H9 (cell line): Measurements from ENCODE around the gene ABCA10. TPM values are rescaled to one million over a fixed set of nuclear protein-coding genes. Genes with fewer than 3 reads are reported as not detected.

ENCODE experiments used
- DNase-seq: peaks from one replicate; pipeline ENCODE4 v3.0.0-alpha.2; 2017
- H2AFZ ChIP-seq: one replicate; pipeline ENCODE4 v1.6.1; 2013; ENCODE audit warnings: mild to moderate bottlenecking, low read length, control low read depth, moderate library complexity
- H2AK5ac ChIP-seq: 2 replicates; pipeline ENCODE4 v1.6.1; 2013; ENCODE audit warnings: low read length, control low read depth, mixed read lengths; ENCODE audit not compliant: insufficient read length
- H2BK120ac ChIP-seq: one replicate; pipeline ENCODE4 v1.6.1; 2013; ENCODE audit warnings: low read depth, mild to moderate bottlenecking, low read length, control low read depth, inconsistent platforms; ENCODE audit not compliant: poor library complexity, severe bottlenecking
- H2BK12ac ChIP-seq: 2 replicates; pipeline ENCODE4 v1.6.1; 2013; ENCODE audit warnings: low read length, control low read depth, mixed read lengths, low read depth; ENCODE audit not compliant: insufficient read length
- H2BK15ac ChIP-seq: 2 replicates; pipeline ENCODE4 v1.6.1; 2013; ENCODE audit warnings: low read depth, low read length, control low read depth
- H2BK20ac ChIP-seq: one replicate; pipeline ENCODE4 v1.6.1; 2013; ENCODE audit warnings: low read depth, mild to moderate bottlenecking, low read length, control low read depth, inconsistent platforms; ENCODE audit not compliant: poor library complexity, severe bottlenecking
- H2BK5ac ChIP-seq: 2 replicates; pipeline ENCODE4 v1.6.1; 2013; ENCODE audit warnings: low read length, control low read depth, mixed read lengths; ENCODE audit not compliant: insufficient read length
- H3K14ac ChIP-seq: 2 replicates; pipeline ENCODE4 v1.6.1; 2013; ENCODE audit warnings: low read length, control low read depth; ENCODE audit not compliant: insufficient read depth
- H3K18ac ChIP-seq: 2 replicates; pipeline ENCODE4 v1.6.1; 2013; ENCODE audit warnings: low read depth, mild to moderate bottlenecking, mixed read lengths, low read length, control low read depth; ENCODE audit not compliant: insufficient read length
- H3K23ac ChIP-seq: 2 replicates; pipeline ENCODE4 v1.6.1; 2013; ENCODE audit warnings: low read length, control low read depth, mixed read lengths, low read depth; ENCODE audit not compliant: insufficient read length
- H3K23me2 ChIP-seq: 2 replicates; pipeline ENCODE4 v1.6.1; 2013; ENCODE audit warnings: low read depth, mild to moderate bottlenecking, mixed read lengths, low read length, control low read depth; ENCODE audit not compliant: insufficient read length, poor library complexity, severe bottlenecking
- H3K27ac ChIP-seq: 2 replicates; pipeline ENCODE4 v1.5.1; 2013; ENCODE audit warnings: low read length, control low read depth, mixed read lengths, low read depth; ENCODE audit not compliant: insufficient read length
- H3K27me3 ChIP-seq: 2 replicates; pipeline ENCODE4 v1.6.1; 2013; ENCODE audit warnings: low read length, control low read depth, inconsistent platforms; ENCODE audit not compliant: insufficient read depth
- H3K4ac ChIP-seq: 2 replicates; pipeline ENCODE4 v1.6.1; 2013; ENCODE audit warnings: low read depth, mild to moderate bottlenecking, control low read depth, inconsistent platforms, low read length, moderate library complexity
- H3K4me1 ChIP-seq: 2 replicates; pipeline ENCODE4 v1.6.1; 2013; ENCODE audit warnings: low read length, control low read depth, inconsistent platforms; ENCODE audit not compliant: insufficient read depth
- H3K4me2 ChIP-seq: 2 replicates; pipeline ENCODE4 v1.6.1; 2013; ENCODE audit warnings: low read length, control low read depth, mixed read lengths; ENCODE audit not compliant: insufficient read length, insufficient read depth
- H3K56ac ChIP-seq: 2 replicates; pipeline ENCODE4 v1.6.1; 2013; ENCODE audit warnings: low read depth, mild to moderate bottlenecking, mixed read lengths, low read length, control low read depth; ENCODE audit not compliant: insufficient read length
- H3K79me1 ChIP-seq: 2 replicates; pipeline ENCODE4 v1.6.1; 2013; ENCODE audit warnings: low read depth, mild to moderate bottlenecking, moderate library complexity, low read length, control low read depth, inconsistent platforms; ENCODE audit not compliant: insufficient read depth, poor library complexity, severe bottlenecking
- H3K79me2 ChIP-seq: 2 replicates; pipeline ENCODE4 v1.6.1; 2013; ENCODE audit warnings: low read length, control low read depth, inconsistent platforms; ENCODE audit not compliant: insufficient read depth
- H3K9ac ChIP-seq: 2 replicates; pipeline ENCODE4 v1.6.1; 2013; ENCODE audit warnings: low read length, control low read depth, mixed read lengths; ENCODE audit not compliant: insufficient read length; ENCODE audit errors: extremely low read depth
- H3K9me3 ChIP-seq: one replicate; pipeline ENCODE4 v1.6.1; 2013; ENCODE audit warnings: low read depth, low read length, inconsistent platforms; ENCODE audit not compliant: control insufficient read depth
- H3T11ph ChIP-seq: one replicate; pipeline ENCODE4 v1.6.1; 2013; ENCODE audit warnings: mild to moderate bottlenecking, low read length, control low read depth, inconsistent platforms
- H4K20me1 ChIP-seq: one replicate; pipeline ENCODE4 v1.6.1; 2013; ENCODE audit not compliant: control insufficient read depth, insufficient read length, insufficient read depth
- H4K5ac ChIP-seq: 2 replicates; pipeline ENCODE4 v1.6.1; 2013; ENCODE audit warnings: low read depth, mild to moderate bottlenecking, mixed read lengths, low read length, control low read depth; ENCODE audit not compliant: insufficient read length
- H4K8ac ChIP-seq: replicated peaks from 2 replicates; pipeline ENCODE4 v1.6.1; 2013; ENCODE audit warnings: low read length, control low read depth, mixed read lengths, low read depth; ENCODE audit not compliant: insufficient read length
- H4K91ac ChIP-seq: 2 replicates; pipeline ENCODE4 v1.6.1; 2013; ENCODE audit warnings: low read depth, mild to moderate bottlenecking, moderate library complexity, mixed read lengths, low read length, control low read depth; ENCODE audit not compliant: insufficient read length
- H3K27ac Mint-ChIP-seq, 3 experiments: 2 replicates in 2 of 3; 3 replicates in 1 of 3; pipeline ENCODE4 v1.8.0; 2020 to 2021; ENCODE audit warnings: mixed read lengths in 3 of 3, mild to moderate bottlenecking in 1 of 3, moderate library complexity in 1 of 3
- H3K27me3 Mint-ChIP-seq: 2 replicates; pipeline ENCODE4 v1.8.0; 2021; ENCODE audit warnings: low read depth, mild to moderate bottlenecking, moderate library complexity, mixed read lengths
- H3K36me3 Mint-ChIP-seq, 3 experiments: 2 replicates in 2 of 3; 3 replicates in 1 of 3; pipeline ENCODE4 v1.8.0; 2020 to 2021; ENCODE audit warnings: low read depth in 3 of 3, mixed read lengths in 3 of 3; ENCODE audit not compliant: insufficient read depth in 1 of 3
- H3K4me1 Mint-ChIP-seq, 2 experiments: 2 replicates each; pipeline ENCODE4 v1.8.0; 2020; ENCODE audit warnings: mixed read lengths in 2 of 2
- H3K4me3 Mint-ChIP-seq, 2 experiments: 2 replicates in 1 of 2; 3 replicates in 1 of 2; pipeline ENCODE4 v1.8.0; 2020 to 2021; ENCODE audit warnings: mild to moderate bottlenecking in 2 of 2, mixed read lengths in 2 of 2, moderate library complexity in 1 of 2
- H3K9me3 Mint-ChIP-seq, 2 experiments: 2 replicates in 1 of 2; 3 replicates in 1 of 2; pipeline ENCODE4 v1.8.0; 2020; ENCODE audit warnings: mild to moderate bottlenecking in 2 of 2, mixed read lengths in 2 of 2, moderate library complexity in 1 of 2
- CTCF ChIP-seq: fragments of 200-600 bp; sonication (generic); conservative IDR thresholded peaks from 3 replicates; pipeline ENCODE4 v1.8.0; 2021; ENCODE audit warnings: antibody characterized with exemption, mild to moderate bottlenecking
- WGBS: extraction: QIAGEN DNeasy Blood & Tissue Kit; methylation state at CpG from one replicate; pipeline ENCODE4 v1.1.7; 2013; ENCODE audit warnings: missing lambda C conversion rate, low lambda C conversion rate, mixed read lengths; ENCODE audit not compliant: insufficient read length; ENCODE audit errors: extremely low coverage; 5-methylcytosine and 5-hydroxymethylcytosine counted together
- total RNA-seq: library from RNA; stranded (reverse); gene quantifications from 2 replicates; pipeline ENCODE4 v1.2.1, GENCODE V29; 2021

Gene ABCA10
- total RNA-seq, 1 experiment from 2014 or later: not detected

GRCh38 chr17:69143683-69144231 lies 84.9 kb downstream of the ABCA10 start:
- Histone ChIP-seq H2BK15ac (no peak overlapping the region), H2BK120ac (no peak overlapping the region), H3K9me3 (no peaks in the 10 kb centered on the region), H3K23me2 (no peaks in the 10 kb centered on the region), H3K27ac (no peak overlapping the region), H3K18ac (no peak overlapping the region), H2BK5ac (no peak overlapping the region), H3K23ac (no peak overlapping the region), H3K9ac (no peak overlapping the region), H3K27me3 (no peaks in the 10 kb centered on the region), H3K56ac (no peak overlapping the region), H4K91ac (no peak overlapping the region), H2AFZ (no peak overlapping the region), H3K4me2 (no peak overlapping the region), H2BK12ac (no peak overlapping the region), H3T11ph (no peak overlapping the region), H3K14ac (no peak overlapping the region), H4K5ac (no peak overlapping the region), H2AK5ac (no peak overlapping the region), H4K20me1 (no peaks in the 10 kb centered on the region), H3K4ac (no peak overlapping the region), H3K79me1 (no peaks in the 10 kb centered on the region), H4K8ac (no peak overlapping the region), H2BK20ac (no peak overlapping the region), H3K79me2 (no peaks in the 10 kb centered on the region), H3K4me1 (no peaks in the 10 kb centered on the region)
- no CpG with 5 or more reads among the region's 3 CpGs for WGBS
- no peak for TF ChIP-seq CTCF
- no peak for DNase-seq
- no peak overlapping the region for H3K27ac Mint-ChIP-seq
- peaks cover 2 to 4% of the 10 kb centered on the region in 2 experiments; a peak in 1 of 4 replicates for H3K4me1 Mint-ChIP-seq
- H3K4me3 Mint-ChIP-seq: no peak overlapping the region
- H3K9me3 Mint-ChIP-seq: no peaks in the 10 kb centered on the region
- no peaks in the 10 kb centered on the region for H3K36me3 Mint-ChIP-seq
- H3K27me3 Mint-ChIP-seq: no peaks in the 10 kb centered on the region; the same call in 1 of the 2 replicates
